IMR-90 (cell line): ENCODE results near the gene OSBPL8. TPM values are rescaled to one million over a fixed set of nuclear protein-coding genes. Genes with fewer than 3 reads are reported as not detected.

Experiments used
- microRNA-seq, 2 experiments: library from miRNA; stranded (forward) in 1 of 2; unstranded in 1 of 2; fragments of 10-50 nt in 1 of 2; fragments of <30 nt in 1 of 2; gene quantifications in 1 of 2; microRNA quantifications in 1 of 2; one replicate each; pipeline versions ENCODE3 to v1.1.0; 2013 to 2020; ENCODE audit not compliant: insufficient read depth in 1 of 2, insufficient read length in 1 of 2, unreplicated experiment in 1 of 2
- polyA plus RNA-seq, 3 experiments: library from polyadenylated mRNA; depleted of rRNA; stranded (reverse); fragments of >200 nt; gene quantifications; 2 replicates each; pipeline ENCODE4 v1.2.3, GENCODE V29; 2012; ENCODE audit warnings: low replicate concordance in 1 of 3
- small RNA-seq, 5 experiments: library from RNA; depleted of rRNA; stranded (forward); fragments of <200 nt; gene quantifications; one replicate each; pipeline ENCODE3, GENCODE V24; 2012
- total RNA-seq: library from RNA; depleted of rRNA; stranded (reverse); fragments of >200 nt; gene quantifications from 2 replicates; pipeline ENCODE4 v1.2.3, GENCODE V29; 2012; rRNA removed

OSBPL8 gene
- total and polyA plus RNA-seq, 2 of the 4 experiments (the other 2 are of a cell fraction), result 17.8 to 24.2 TPM

Small RNAs within 50 kb of the gene (microRNA-seq; reads per million reads assigned to microRNA genes)
- not detected for gene RN7SKP172 (ENCODE audit: insufficient read depth, insufficient read length)

Small RNAs within 50 kb of the gene (small RNA-seq; reads per million reads assigned to genes)
- gene RN7SKP172, result 0 reads per million in 5 experiments

Other genes with a start within 250 kb of the OSBPL8 start
- 10.0 and 15.8 TPM in 2 replicates for gene BBS10, start 211.4 kb downstream of the OSBPL8 start, total RNA-seq
- 3.4 and 4.9 TPM in 2 replicates for gene BBS10, start 211.4 kb downstream of the OSBPL8 start, polyA plus RNA-seq (2012; rRNA removed)
- 86.4 and 125 TPM in 2 replicates for gene ZDHHC17, start 204.3 kb upstream of the OSBPL8 start, total RNA-seq
- gene ZDHHC17, start 204.3 kb upstream of the OSBPL8 start, polyA plus RNA-seq (2012; rRNA removed), result 23.3 and 24.8 TPM in 2 replicates